H1 (cell line): ENCODE data around the gene ADAMTS15. TPM values are rescaled to one million over a fixed set of nuclear protein-coding genes. Genes with fewer than 3 reads are reported as not detected.

ENCODE experiments used
- CHD7 ChIP-seq: fragments of 300-600 bp; sonication (generic); IDR thresholded peaks from 2 replicates; pipeline ENCODE4 v1.7.1; 2012; ENCODE audit warnings: low read length, moderate library complexity, mild to moderate bottlenecking, inconsistent platforms; ENCODE audit not compliant: insufficient replicate concordance
- polyA plus RNA-seq, 7 experiments: library from polyadenylated mRNA; depleted of rRNA in 3 of 7; stranded (reverse) in 5 of 7; unstranded in 2 of 7; fragments of >200 nt in 5 of 7; fragments of 200-250 nt in 2 of 7; gene quantifications; 1 replicate in 5 of 7; 2 replicates in 1 of 7; 4 replicates in 1 of 7; pipeline versions ENCODE4 v1.2.1 to v1.2.3, GENCODE V29; 2011 to 2013; ENCODE audit warnings: missing spikeins in 2 of 7, mixed read lengths in 2 of 7
- total RNA-seq: library from RNA; stranded (reverse); fragmentation: NEBNext Ultra II Directional; extraction: Animal tissue kit (Norgen Biotek cat#: 25700); gene quantifications from 2 replicates; pipeline ENCODE4 v1.2.1, GENCODE V29; 2021

The ADAMTS15 gene
- total and polyA plus RNA-seq, 2 of the 8 experiments (the other 6 are each of a cell fraction or from before 2014, with no cell fraction given), result 1.7 to 4.7 TPM

GRCh38 chr11:130488848-130489584 is 40.6 kb downstream of the ADAMTS15 start (continued):
- TF ChIP-seq CHD7, result no peak
- TF ChIP-seq, all 59 proteins: peak for 0
